GM21576 (cell line): ENCODE measurements around the gene SMC6.

Source experiments
- ATAC-seq: cut with Tn5 transposase; IDR thresholded peaks from one replicate; pipeline ENCODE4 v1.9.1; 2021; ENCODE audit warnings: mild to moderate bottlenecking, moderate library complexity; ENCODE audit not compliant: unreplicated experiment

The SMC6 gene

DNA sequence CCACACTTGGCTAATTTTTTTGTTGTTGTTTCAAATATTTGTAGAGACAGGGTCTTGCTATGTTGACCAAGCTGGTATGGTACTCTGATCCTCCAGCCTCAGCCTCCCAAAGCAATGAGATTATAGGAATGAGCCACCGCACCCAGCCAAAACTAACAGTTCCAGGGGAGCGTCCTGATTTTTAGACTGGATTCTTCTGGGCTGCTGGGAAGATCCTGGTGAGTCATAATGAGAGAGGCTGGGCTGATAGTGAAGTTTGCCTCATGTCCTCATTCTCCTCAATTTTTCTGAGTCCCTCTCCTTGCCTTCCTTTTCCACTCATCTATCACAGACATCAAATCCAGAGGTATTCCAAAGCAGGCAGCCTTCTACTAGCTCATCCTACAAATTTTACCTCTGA, 131.8 kb downstream of the SMC6 start:
- no peak for ATAC-seq

- ATAC-seq = no peak
Measured at GRCh38 chr2:17620841-17621240, 132.8 kb downstream of the SMC6 start.

GRCh38 chr2:17620280-17620679, 133.3 kb downstream of the SMC6 start:
- no peak for ATAC-seq

GRCh38 chr2:17617955-17618354, 135.7 kb downstream of the SMC6 start:
- ATAC-seq = no peak

DNA sequence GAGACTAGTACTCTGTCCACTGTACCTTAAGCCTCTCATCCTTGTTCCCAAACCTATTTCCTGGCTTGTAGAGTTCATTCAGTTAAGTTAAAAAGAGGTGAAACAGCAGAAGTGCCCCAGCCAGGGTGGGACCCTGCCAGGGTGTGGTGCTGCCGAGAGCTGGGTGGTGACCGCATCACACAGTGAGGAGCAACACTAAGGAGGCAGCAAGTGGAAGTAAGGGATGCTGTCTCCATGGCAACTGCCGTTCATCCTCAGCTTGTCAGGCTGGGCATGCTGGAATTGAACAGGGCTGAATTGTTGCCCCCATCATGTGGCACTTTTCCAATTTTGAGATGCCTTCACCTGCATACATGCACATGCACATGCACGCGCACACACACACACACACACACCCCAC, 136.1 kb downstream of the SMC6 start:
- ATAC-seq = no peak

DNA sequence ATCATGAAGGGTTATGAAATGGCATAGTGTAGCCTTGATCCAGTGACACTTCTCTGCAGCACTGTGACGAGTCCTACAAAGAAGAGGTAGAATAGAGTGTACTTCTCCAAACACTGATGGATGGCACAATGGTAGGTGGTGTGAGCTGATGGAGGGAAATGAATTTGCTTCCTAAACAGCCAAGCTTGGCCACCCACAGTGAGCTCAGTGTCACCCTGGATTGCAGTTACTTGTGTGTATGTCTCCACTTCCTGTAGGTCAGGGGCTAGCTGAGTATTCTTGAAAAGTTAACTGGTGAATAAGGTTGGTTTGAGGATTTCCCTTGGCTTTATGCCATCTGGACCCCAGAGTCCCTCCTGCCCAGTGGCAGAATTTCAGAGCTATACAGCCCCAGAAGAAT, 137.2 kb downstream of the SMC6 start:
- ATAC-seq = no peak

GRCh38 chr2:17615728-17616351, 137.8 kb downstream of the SMC6 start:
- ATAC-seq = no peak

DNA sequence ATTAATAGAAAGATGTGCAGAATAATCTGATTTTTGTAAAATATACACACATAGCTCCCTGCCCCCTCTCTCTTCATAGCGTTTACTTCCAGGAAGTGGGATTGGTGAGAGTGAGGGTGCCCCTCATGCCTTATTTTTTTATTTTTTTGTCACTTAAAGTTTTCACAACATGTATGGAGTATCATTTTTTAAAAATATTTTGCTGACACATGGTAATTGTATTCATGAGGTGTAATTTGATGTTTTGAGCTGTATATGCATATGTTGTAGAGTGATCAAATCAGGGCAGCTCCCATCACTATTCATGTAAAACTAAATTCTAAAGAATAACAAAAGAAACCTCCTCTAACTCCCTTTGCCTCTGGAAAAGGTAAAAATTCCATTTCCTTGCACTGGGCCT, 138.5 kb downstream of the SMC6 start:
- no peak for ATAC-seq

GRCh38 chr2:17614174-17614930, 139.3 kb downstream of the SMC6 start:
- no peak for ATAC-seq
